Endothelial cell of umbilical vein (primary cell): ENCODE measurements around the gene ATOH1. TPM values are rescaled to one million over a fixed set of nuclear protein-coding genes. Genes with fewer than 3 reads are reported as not detected.

Source experiments
- BruUV-seq: library from RNA; stranded (reverse); fragments of 400-500 nt; replicated peaks from 2 replicates; lab custom pipeline; 2021; lab: Mats Ljungman, UMichigan
- CTCF ChIA-PET: fragments of 300-600, 350-600 bp; sonication (Branson Sonifier 250); formaldehyde crosslinking; loops from one replicate; lab custom pipeline; 2021; ENCODE audit warnings: antibody characterized with exemption, inconsistent platforms; lab: Charles Lee
- POLR2A ChIA-PET: fragments of 300-600, 350-600 bp; sonication (Branson Sonifier 250); formaldehyde crosslinking; loops from one replicate; lab custom pipeline; 2021; ENCODE audit warnings: antibody characterized with exemption, inconsistent platforms; lab: Charles Lee
- DNase-seq: peaks from one replicate; pipeline ENCODE4 v3.0.0-alpha.2; 2011; ENCODE audit warnings: low read depth, low spot score
- FAIRE-seq: peaks from 2 replicates; lab custom pipeline; 2011; peaks lifted over from hg19 to GRCh38; lab: Jason Lieb, UNC
- H2AFZ ChIP-seq: 2 replicates; pipeline ENCODE4 v1.6.0; 2012; ENCODE audit warnings: low read depth, low read length, control low read depth, inconsistent platforms
- H3K27ac ChIP-seq: 2 replicates; pipeline ENCODE4 v1.5.1; 2011; ENCODE audit warnings: low read depth, mild to moderate bottlenecking, control low read depth, low read length, moderate library complexity; ENCODE audit not compliant: insufficient read depth
- H3K27me3 ChIP-seq, 2 experiments: 2 replicates each; pipeline versions ENCODE4 v1.6.0 to v1.6.1; 2011; ENCODE audit warnings: low read length in 2 of 2, mixed read lengths in 1 of 2; ENCODE audit not compliant: control insufficient read depth in 2 of 2, insufficient read depth in 2 of 2
- H3K36me3 ChIP-seq, 2 experiments: 2 replicates in 1 of 2; 3 replicates in 1 of 2; pipeline ENCODE4 v1.5.1; 2011; ENCODE audit warnings: low read length in 2 of 2, mild to moderate bottlenecking in 1 of 2, moderate library complexity in 1 of 2; ENCODE audit not compliant: control insufficient read depth in 2 of 2, insufficient read depth in 2 of 2; ENCODE audit errors: extremely low read depth in 1 of 2
- H3K4me1 ChIP-seq: 3 replicates; pipeline ENCODE4 v1.5.1; 2011; ENCODE audit warnings: mild to moderate bottlenecking, low read length; ENCODE audit not compliant: control insufficient read depth, insufficient read depth; ENCODE audit errors: extremely low read depth
- H3K4me2 ChIP-seq: 2 replicates; pipeline ENCODE4 v1.6.1; 2011; ENCODE audit warnings: low read length, control low read depth, mixed read lengths; ENCODE audit not compliant: insufficient read depth
- H3K4me3 ChIP-seq, 3 experiments: fragments of 200-600 bp in 1 of 3; sonication (generic), shearing (Covaris generic) in 1 of 3; replicated peaks in 1 of 3; 2 replicates each; pipeline ENCODE4 v1.5.1; 2011 to 2016; ENCODE audit warnings: control low read depth in 3 of 3, low read length in 3 of 3, mild to moderate bottlenecking in 2 of 3, inconsistent platforms in 1 of 3, low read depth in 1 of 3, moderate library complexity in 1 of 3; ENCODE audit not compliant: insufficient read depth in 1 of 3
- H3K79me2 ChIP-seq: 2 replicates; pipeline ENCODE4 v1.6.0; 2012; ENCODE audit warnings: low read length, inconsistent platforms; ENCODE audit not compliant: control insufficient read depth, insufficient read depth
- H3K9ac ChIP-seq: replicated peaks from 2 replicates; pipeline ENCODE3; 2011; ENCODE audit warnings: low read length, control low read depth; ENCODE audit not compliant: insufficient read depth; ENCODE audit errors: extremely low read depth
- H3K9me1 ChIP-seq: replicated peaks from 3 replicates; pipeline ENCODE4 v1.6.0; 2011; ENCODE audit warnings: mild to moderate bottlenecking, low read length; ENCODE audit not compliant: control insufficient read depth, insufficient read depth; ENCODE audit errors: extremely low read depth
- H3K9me3 ChIP-seq: replicated peaks from 2 replicates; pipeline ENCODE4 v1.5.1; 2012; ENCODE audit warnings: low read length, inconsistent platforms; ENCODE audit not compliant: control insufficient read depth, insufficient read depth
- H4K20me1 ChIP-seq: replicated peaks from 2 replicates; pipeline ENCODE3; 2011; ENCODE audit warnings: mild to moderate bottlenecking, low read length; ENCODE audit not compliant: control insufficient read depth, insufficient read depth; ENCODE audit errors: extremely low read depth
- EZH2 ChIP-seq: IDR thresholded peaks from 2 replicates; pipeline ENCODE4 v1.6.1; 2012; ENCODE audit warnings: borderline replicate concordance, low read depth, mild to moderate bottlenecking, moderate library complexity, low read length, inconsistent platforms; ENCODE audit not compliant: severe bottlenecking
- FOS ChIP-seq: IDR thresholded peaks from 2 replicates; pipeline ENCODE4 v1.6.1; 2011; ENCODE audit warnings: mild to moderate bottlenecking, low read length, moderate library complexity, borderline replicate concordance; ENCODE audit not compliant: insufficient read depth
- JUN ChIP-seq: IDR thresholded peaks from 2 replicates; pipeline ENCODE4 v1.6.1; 2011; ENCODE audit warnings: borderline replicate concordance, low read depth; ENCODE audit not compliant: insufficient read length, insufficient read depth
- MAX ChIP-seq: IDR thresholded peaks from 2 replicates; pipeline ENCODE4 v1.6.1; 2011; ENCODE audit not compliant: insufficient read depth, insufficient read length
- MYC ChIP-seq: IDR thresholded peaks from one replicate; pipeline ENCODE4 v1.6.1; 2011; ENCODE audit warnings: mild to moderate bottlenecking, low read depth, low read length
- POLR2A ChIP-seq: IDR thresholded peaks from 2 replicates; pipeline ENCODE4 v1.6.1; 2012; ENCODE audit warnings: low read depth, mild to moderate bottlenecking, control low read depth, low read length
- POLR2AphosphoS5 ChIP-seq: IDR thresholded peaks from 2 replicates; pipeline ENCODE4 v1.6.1; 2012; ENCODE audit warnings: low read depth, mild to moderate bottlenecking, control low read depth, low read length, moderate library complexity; ENCODE audit not compliant: insufficient read depth
- dilution Hi-C: fragments of 300-500 bp; cut with MboI; formaldehyde crosslinking; loops from one replicate; pipeline ENCODE4 v1.15.0; 2019; ENCODE audit warnings: low sequenced_read_pairs; ENCODE audit not compliant: extremely low pct_ligation_motif_present
- intact Hi-C: fragments of 100-400 bp; cut with micrococcal nuclease; formaldehyde crosslinking; loops from one replicate; pipeline ENCODE4 v1.10.0; 2022
- polyA plus RNA-seq, 4 experiments: library from polyadenylated mRNA; depleted of rRNA in 3 of 4; stranded (reverse) in 3 of 4; unstranded in 1 of 4; fragments of >200 nt; gene quantifications; 2 replicates each; pipeline versions ENCODE4 v1.2.1 to v1.2.3, GENCODE V29; 2011 to 2012; ENCODE audit warnings: missing spikeins in 1 of 4
- total RNA-seq: library from RNA; stranded (reverse); gene quantifications from 2 replicates; pipeline ENCODE4 v1.2.3, GENCODE V29; 2021

Gene ATOH1
- total and polyA plus RNA-seq, 2 donors (not counting 3 experiments of a cell fraction or from before 2014, with no cell fraction given) = not detected

GRCh38 chr4:93827272-93827947 is 1.1 kb upstream of the ATOH1 start:
- H3K36me3 ChIP-seq = no peaks in the 10 kb centered on the region
- H3K4me2 ChIP-seq = no peak overlapping the region
- FAIRE-seq (no peak), DNase-seq (no peak)
- no peaks in the 10 kb centered on the region for H3K9me3 ChIP-seq
- no peak overlapping the region for H2AFZ ChIP-seq
- CTCF ChIA-PET = no interaction called here
- intact Hi-C loops = no loop called here
- H3K4me3 ChIP-seq = no peak overlapping the region
- dilution Hi-C loops = no loop called here
- no peak overlapping the region for H3K27ac ChIP-seq
- H3K79me2 ChIP-seq = no peaks in the 10 kb centered on the region
- no peaks in the 10 kb centered on the region for H3K9me1 ChIP-seq
- no peak overlapping the region for H3K9ac ChIP-seq
- H3K27me3 ChIP-seq = peaks cover 54 to 69% of the 10 kb centered on the region in 2 experiments
- no peak for TF ChIP-seq POLR2AphosphoS5
- TF ChIP-seq FOS = no peak
- TF ChIP-seq EZH2 = no peak
- H3K4me1 ChIP-seq = peaks cover 11% of the 10 kb centered on the region
- H4K20me1 ChIP-seq = no peaks in the 10 kb centered on the region
- POLR2A ChIA-PET = no interaction called here
- no TSS peak for BruUV-seq

- H3K4me3 ChIP-seq = no peak overlapping the region
Observed at GRCh38 chr4:93828995-93829819, 654 bp downstream of the ATOH1 start.

More at GRCh38 chr4:93828995-93829819, 654 bp downstream of the ATOH1 start:
- Histone ChIP-seq H3K9me1 (no peaks in the 10 kb centered on the region), H3K27me3 (peaks cover 71 to 84% of the 10 kb centered on the region in 2 experiments), H3K4me1 (peaks cover 11% of the 10 kb centered on the region), H4K20me1 (no peaks in the 10 kb centered on the region), H3K4me2 (no peak overlapping the region), H3K9ac (no peak overlapping the region), H3K36me3 (no peaks in the 10 kb centered on the region), H3K79me2 (no peaks in the 10 kb centered on the region), H3K27ac (no peak overlapping the region), H3K9me3 (no peaks in the 10 kb centered on the region), H2AFZ (no peak overlapping the region)
- ChIA-PET POLR2A (no interaction called here), CTCF (no interaction called here)
- no TSS peak for BruUV-seq
- TF ChIP-seq EZH2 = peak; percentile 72
- no peak for TF ChIP-seq JUN
- TF ChIP-seq MYC = no peak
- no peak for TF ChIP-seq POLR2A
- TF ChIP-seq MAX = no peak
- no peak for TF ChIP-seq FOS
- DNase-seq (no peak), FAIRE-seq (no peak)
- intact Hi-C loops (no loop called here), dilution Hi-C loops (no loop called here)
